Cardiac fibroblast (primary cell): ENCODE measurements around the gene TUT4.

Experiments
- DNase-seq, 2 donors: peaks; one replicate each; pipeline versions ENCODE4 v3.0.0 to v3.0.0-alpha.2; 2010; ENCODE audit warnings: low read depth in 2 of 2
- H3K4me3 ChIP-seq, 2 donors: replicated peaks in 1 of 2; 1 replicate in 1 of 2; 2 replicates in 1 of 2; pipeline ENCODE4 v1.5.1; 2011; ENCODE audit warnings: low read depth in 2 of 2, low read length in 2 of 2, mild to moderate bottlenecking in 2 of 2, moderate library complexity in 1 of 2
- TF ChIP-seq, protein P1 (sequence below): IDR thresholded peaks from one replicate; pipeline ENCODE4 v1.5.1; 2011; ENCODE audit warnings: low read depth, mild to moderate bottlenecking, low read length, inconsistent platforms

Gene TUT4

DNA sequence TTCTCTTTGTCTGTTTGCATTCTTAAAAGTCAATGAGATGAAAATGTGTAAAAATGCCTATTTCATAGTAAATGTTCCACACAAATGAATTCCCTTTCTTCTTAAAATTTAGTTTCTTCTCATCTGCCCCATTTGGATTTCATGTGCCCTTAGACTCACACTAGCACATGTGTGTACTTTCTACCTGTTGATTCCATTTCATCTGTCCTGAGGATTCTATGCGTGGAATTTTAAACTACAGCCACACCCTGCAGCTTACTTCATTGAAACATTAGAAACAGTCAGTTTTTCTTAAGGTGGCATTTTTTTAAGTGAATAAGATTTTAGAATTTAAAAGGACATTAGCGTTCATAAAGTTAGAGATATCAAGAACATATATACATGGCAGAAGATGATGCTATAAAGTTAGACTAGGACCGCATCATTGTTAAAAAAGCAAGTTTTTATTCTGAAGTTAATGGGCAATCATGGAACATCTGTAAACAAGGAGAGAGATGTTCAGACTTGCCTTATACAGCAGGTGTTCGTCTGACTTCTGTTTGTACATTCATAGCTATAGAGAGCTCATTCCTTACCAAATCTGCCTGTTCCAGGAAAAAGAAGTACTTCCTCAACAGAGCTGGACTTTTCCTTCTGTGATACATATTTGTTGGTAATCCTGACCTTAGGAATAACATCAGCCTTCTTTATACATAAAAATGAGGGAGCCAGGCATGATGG lies 3.9 kb upstream of the TUT4 start:
- TF ChIP-seq, protein P1, sequence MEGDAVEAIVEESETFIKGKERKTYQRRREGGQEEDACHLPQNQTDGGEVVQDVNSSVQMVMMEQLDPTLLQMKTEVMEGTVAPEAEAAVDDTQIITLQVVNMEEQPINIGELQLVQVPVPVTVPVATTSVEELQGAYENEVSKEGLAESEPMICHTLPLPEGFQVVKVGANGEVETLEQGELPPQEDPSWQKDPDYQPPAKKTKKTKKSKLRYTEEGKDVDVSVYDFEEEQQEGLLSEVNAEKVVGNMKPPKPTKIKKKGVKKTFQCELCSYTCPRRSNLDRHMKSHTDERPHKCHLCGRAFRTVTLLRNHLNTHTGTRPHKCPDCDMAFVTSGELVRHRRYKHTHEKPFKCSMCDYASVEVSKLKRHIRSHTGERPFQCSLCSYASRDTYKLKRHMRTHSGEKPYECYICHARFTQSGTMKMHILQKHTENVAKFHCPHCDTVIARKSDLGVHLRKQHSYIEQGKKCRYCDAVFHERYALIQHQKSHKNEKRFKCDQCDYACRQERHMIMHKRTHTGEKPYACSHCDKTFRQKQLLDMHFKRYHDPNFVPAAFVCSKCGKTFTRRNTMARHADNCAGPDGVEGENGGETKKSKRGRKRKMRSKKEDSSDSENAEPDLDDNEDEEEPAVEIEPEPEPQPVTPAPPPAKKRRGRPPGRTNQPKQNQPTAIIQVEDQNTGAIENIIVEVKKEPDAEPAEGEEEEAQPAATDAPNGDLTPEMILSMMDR, result no peak
- no peak overlapping the region for H3K4me3 ChIP-seq
- DNase-seq, result no peak

DNA sequence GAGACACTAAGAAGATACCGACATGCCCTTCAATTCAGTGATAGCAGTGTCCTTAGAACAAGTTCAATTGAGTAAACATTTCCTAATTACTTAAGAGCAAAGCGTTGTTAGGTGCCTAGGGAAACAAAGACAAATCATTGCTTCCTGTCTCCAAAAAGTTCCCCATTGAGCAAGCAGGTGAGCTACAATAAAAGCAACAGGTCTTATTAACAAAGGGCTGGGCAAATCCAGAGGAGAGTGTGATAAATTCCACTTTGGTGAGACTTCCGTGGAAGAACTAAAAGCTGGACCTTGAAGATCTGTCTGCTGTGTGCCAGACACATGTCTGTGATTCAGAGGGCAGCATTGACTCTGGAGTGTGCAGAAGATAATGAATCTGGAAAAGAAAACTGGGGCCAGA lies 1.9 kb upstream of the TUT4 start:
- DNase-seq, result no peak
- TF ChIP-seq, protein P1, result no peak

DNA sequence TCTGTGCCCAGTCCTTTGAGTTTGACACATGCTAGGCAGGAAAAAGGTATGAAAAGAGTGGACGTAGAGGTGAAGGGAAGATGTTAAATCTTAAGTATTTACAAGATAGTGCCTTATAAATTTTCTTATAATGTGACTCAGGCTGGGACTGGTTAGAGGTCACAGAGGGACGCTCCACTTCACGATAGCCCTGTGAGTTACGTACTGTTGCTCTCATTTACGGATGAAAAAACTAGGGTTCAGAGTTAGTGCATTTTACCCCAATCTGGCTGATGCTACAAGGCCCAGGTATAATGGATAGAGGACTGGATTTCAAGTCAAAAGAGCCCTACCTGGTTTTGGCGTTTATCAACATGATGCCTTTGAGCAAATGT lies 1.4 kb upstream of the TUT4 start:
- H3K4me3 ChIP-seq, result peak overlapping the region; percentile 84 to 89
- DNase-seq, result no peak
- TF ChIP-seq, protein P1, result no peak

More for the DNA sequence above, 1.9 kb upstream of the TUT4 start:
- no peak overlapping the region for H3K4me3 ChIP-seq

DNA sequence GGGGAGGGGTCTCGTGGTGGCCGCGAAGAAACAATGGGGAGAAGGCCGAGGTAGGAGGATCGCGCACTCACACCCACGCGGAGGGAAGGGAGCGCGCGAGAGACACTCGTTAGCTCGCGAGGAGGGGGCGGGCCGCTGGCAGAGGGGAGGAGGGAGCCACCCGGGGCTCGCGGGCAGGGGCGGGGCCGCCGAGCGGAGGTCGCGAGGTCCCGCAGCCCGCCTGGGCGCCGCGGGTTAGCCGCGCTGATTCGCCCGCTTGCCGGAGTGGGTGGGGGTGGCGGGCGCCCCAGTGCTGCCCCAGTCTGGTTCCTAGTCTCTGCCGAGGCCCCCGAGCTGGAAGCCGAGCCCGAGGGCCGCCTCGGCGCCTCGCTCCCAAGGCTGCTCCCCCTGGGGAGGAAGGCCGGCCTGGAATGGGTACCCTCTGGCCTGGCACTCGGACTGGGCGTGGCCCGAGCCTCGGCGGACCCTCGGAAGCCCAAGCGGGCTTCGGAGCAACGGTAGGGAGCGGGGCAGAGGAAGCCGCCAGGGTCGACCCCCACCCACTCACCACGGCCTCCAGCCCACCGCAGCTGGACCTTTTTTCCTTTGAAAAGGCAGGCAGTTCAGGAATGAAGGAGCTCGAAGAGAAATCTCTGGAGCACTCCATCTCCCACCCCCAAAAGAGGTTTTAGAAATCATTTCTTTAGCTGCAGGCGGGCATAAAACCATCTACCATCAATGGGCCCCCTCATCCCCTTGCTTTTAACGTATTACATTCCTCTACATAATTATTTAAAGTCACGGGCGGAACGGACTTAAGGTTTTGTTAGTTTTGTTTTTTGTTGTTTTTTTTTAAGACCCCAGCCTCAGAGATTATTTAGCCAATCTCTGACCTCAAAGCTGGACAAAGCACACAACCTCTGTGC lies 722 bp upstream of the TUT4 start:
- TF ChIP-seq, protein P1, result no peak
- H3K4me3 ChIP-seq, result peak overlapping the region; percentile 84 to 89
- peak; percentile 77 to 91 for DNase-seq

DNA sequence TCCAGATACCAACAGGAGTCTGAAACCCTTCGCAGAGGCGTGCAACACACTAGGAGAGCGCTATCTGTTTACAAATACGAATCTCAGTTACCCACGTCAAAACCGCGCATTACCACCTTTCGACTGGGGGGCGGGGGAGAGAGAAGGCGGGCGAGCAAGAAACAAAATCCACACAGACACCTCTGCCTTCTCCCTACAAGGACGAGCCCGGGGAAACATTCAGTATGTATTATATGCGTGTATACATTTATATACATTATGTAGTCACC lies 722 bp downstream of the TUT4 start:
- TF ChIP-seq, protein P1, result no peak
- peak; percentile 63 to 73 for DNase-seq
- peak overlapping the region; percentile 84 to 89 for H3K4me3 ChIP-seq

DNA sequence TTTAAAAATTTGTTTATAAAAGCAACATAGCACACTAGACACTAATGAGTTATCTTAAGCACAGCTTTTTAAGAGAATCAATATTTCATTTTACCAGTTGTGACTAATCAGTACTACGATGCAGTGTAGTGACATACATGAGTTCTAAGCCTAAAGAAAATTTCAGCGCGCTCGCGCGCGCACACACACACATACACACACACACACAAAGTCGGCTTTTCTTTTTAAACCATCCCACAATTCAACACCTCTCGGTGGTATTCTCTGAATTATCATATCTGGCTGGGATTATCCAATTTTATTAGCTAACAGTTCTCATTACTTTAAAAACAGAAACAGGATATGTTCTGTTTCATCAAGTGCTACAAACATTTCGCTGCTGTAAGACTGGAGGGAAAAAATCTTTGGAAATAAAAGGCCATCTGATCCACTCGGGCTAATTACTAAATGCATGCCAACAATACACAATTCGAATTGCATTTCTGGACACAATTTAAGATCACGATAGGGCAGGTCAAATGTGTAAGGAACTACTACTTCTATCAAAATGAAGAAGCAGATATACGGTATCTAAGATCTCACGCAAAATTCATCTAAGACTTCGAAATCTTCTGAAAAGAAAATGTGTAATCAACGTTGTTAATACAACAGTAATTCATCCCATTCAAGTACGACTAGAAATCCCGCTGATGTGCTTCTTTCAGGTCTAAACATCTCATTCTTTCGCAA lies 1.2 kb downstream of the TUT4 start:
- TF ChIP-seq, protein P1, result no peak
- H3K4me3 ChIP-seq, result peak overlapping the region; percentile 84 to 89
- peak; percentile 55 to 58 for DNase-seq
